ENCODE results near the gene GPR15LG.

Gene GPR15LG

GRCh38 chr10:84230359-84230758 lies 56.8 kb downstream of the GPR15LG start:
- Histone ChIP-seq H3K4me3 (replicated peaks; ENCODE audit: insufficient read depth, low read length) (no peak overlapping the region), H3K27ac (replicated peaks) (no peak overlapping the region), H3K27me3 (ENCODE audit: insufficient read depth, poor library complexity, severe bottlenecking) (no peaks in the 10 kb centered on the region)
- TF ChIP-seq REST (IDR thresholded peaks at IDR 0.05; ENCODE audit: insufficient replicate concordance, low read depth) (no peak), CTCF (IDR thresholded peaks at IDR 0.05; ENCODE audit: insufficient read depth, low read length) (no peak), SPI1 (IDR thresholded peaks at IDR 0.05; ENCODE audit: borderline replicate concordance, low read depth) (no peak), GABPA (IDR thresholded peaks at IDR 0.05; ENCODE audit: low read depth) (no peak)
- DNase-seq (ENCODE audit: low read depth in 1 of 2, low spot score in 1 of 2), result no peak

- TF ChIP-seq POLR2AphosphoS5 (IDR thresholded peaks at IDR 0.05; ENCODE audit: low read depth), result no peak
- TF ChIP-seq GABPA (IDR thresholded peaks at IDR 0.05; ENCODE audit: low read depth), result no peak
- no peak for TF ChIP-seq REST (IDR thresholded peaks at IDR 0.05; ENCODE audit: insufficient replicate concordance, low read depth)
- TF ChIP-seq SPI1 (IDR thresholded peaks at IDR 0.05; ENCODE audit: borderline replicate concordance, low read depth), result no peak
- TF ChIP-seq CTCF (IDR thresholded peaks at IDR 0.05; ENCODE audit: insufficient read depth, low read length), result no peak
- Histone ChIP-seq H3K4me3 (replicated peaks; ENCODE audit: insufficient read depth, low read length) (no peak overlapping the region), H3K27me3 (ENCODE audit: insufficient read depth, poor library complexity, severe bottlenecking) (no peaks in the 10 kb centered on the region), H3K27ac (replicated peaks) (no peak overlapping the region)
- no peak for DNase-seq (ENCODE audit: low read depth in 1 of 2, low spot score in 1 of 2)
Observed at GRCh38 chr10:84232376-84232775, 58.8 kb downstream of the GPR15LG start.

GRCh38 chr10:84233940-84234339 lies 60.3 kb downstream of the GPR15LG start:
- Histone ChIP-seq H3K27me3 (ENCODE audit: insufficient read depth, poor library complexity, severe bottlenecking) (no peaks in the 10 kb centered on the region), H3K27ac (replicated peaks) (no peak overlapping the region), H3K4me3 (replicated peaks; ENCODE audit: insufficient read depth, low read length) (no peak overlapping the region)
- no peak for DNase-seq (ENCODE audit: low read depth in 1 of 2, low spot score in 1 of 2)
- no peak for TF ChIP-seq GABPA (IDR thresholded peaks at IDR 0.05; ENCODE audit: low read depth)
- no peak for TF ChIP-seq SPI1 (IDR thresholded peaks at IDR 0.05; ENCODE audit: borderline replicate concordance, low read depth)
- TF ChIP-seq POLR2AphosphoS5 (IDR thresholded peaks at IDR 0.05; ENCODE audit: low read depth), result no peak

- no peak overlapping the region for H3K27ac ChIP-seq (replicated peaks)
- H3K27me3 ChIP-seq (ENCODE audit: insufficient read depth, poor library complexity, severe bottlenecking), result no peaks in the 10 kb centered on the region
- H3K4me3 ChIP-seq (replicated peaks; ENCODE audit: insufficient read depth, low read length), result no peak overlapping the region
- no peak for TF ChIP-seq CTCF (IDR thresholded peaks at IDR 0.05; ENCODE audit: insufficient read depth, low read length)
- DNase-seq (ENCODE audit: low read depth in 1 of 2, low spot score in 1 of 2), result no peak
Observed at GRCh38 chr10:84234479-84234878, 60.9 kb downstream of the GPR15LG start.
